Loucy (cell line): Measurements from ENCODE around the gene NADK.

Experiments used
- H2AFZ ChIP-seq: fragments of 200-600 bp; sonication (generic); 2 replicates; pipeline ENCODE4 v1.6.0; 2016; ENCODE audit warnings: antibody characterized with exemption, mild to moderate bottlenecking, low read length, moderate library complexity
- H3F3A ChIP-seq: fragments of 200-600 bp; 2 replicates; pipeline ENCODE4 v1.6.0; 2016; ENCODE audit warnings: antibody characterized with exemption, low read depth, mild to moderate bottlenecking
- H3K27me3 ChIP-seq: fragments of 200-600 bp; sonication (generic); 2 replicates; pipeline ENCODE4 v1.6.1; 2014; ENCODE audit warnings: low read length, mild to moderate bottlenecking; ENCODE audit not compliant: insufficient read depth, poor library complexity, severe bottlenecking
- H3K36me3 ChIP-seq: fragments of 200-600 bp; sonication (generic); 2 replicates; pipeline ENCODE4 v1.6.1; 2016; ENCODE audit warnings: low read length; ENCODE audit not compliant: insufficient read depth
- H3K4me1 ChIP-seq: fragments of 200-600 bp; sonication (generic); 2 replicates; pipeline ENCODE4 v1.5.1; 2014; ENCODE audit warnings: low read length, mild to moderate bottlenecking; ENCODE audit not compliant: insufficient read depth, poor library complexity, severe bottlenecking
- H3K4me2 ChIP-seq: fragments of 200-600 bp; sonication (generic); 2 replicates; pipeline ENCODE4 v1.6.0; 2014; ENCODE audit warnings: antibody characterized with exemption, low read length, low read depth, mild to moderate bottlenecking; ENCODE audit not compliant: poor library complexity, severe bottlenecking
- H3K4me3 ChIP-seq: fragments of 200-600 bp; sonication (generic); 2 replicates; pipeline ENCODE4 v1.5.1; 2014; ENCODE audit warnings: low read length, mild to moderate bottlenecking, mixed read lengths; ENCODE audit not compliant: poor library complexity, severe bottlenecking
- H3K79me2 ChIP-seq: fragments of 200-600 bp; sonication (generic); 2 replicates; pipeline ENCODE4 v1.6.1; 2014; ENCODE audit warnings: low read length; ENCODE audit not compliant: insufficient read depth
- H3K9ac ChIP-seq: fragments of 200-600 bp; sonication (generic); 2 replicates; pipeline ENCODE4 v1.6.0; 2014; ENCODE audit warnings: mild to moderate bottlenecking, low read depth, low read length, moderate library complexity; ENCODE audit not compliant: poor library complexity, severe bottlenecking
- H3K9me2 ChIP-seq: fragments of 200-600 bp; sonication (generic); replicated peaks from 2 replicates; pipeline ENCODE4 v1.6.1; 2016; ENCODE audit warnings: low read depth, low read length, mixed read lengths
- H3K9me3 ChIP-seq: fragments of 200-600 bp; sonication (generic); 2 replicates; pipeline ENCODE4 v1.6.1; 2014; ENCODE audit warnings: mild to moderate bottlenecking, antibody characterized with exemption, low read length, low read depth; ENCODE audit not compliant: insufficient read depth
- H4K20me1 ChIP-seq: fragments of 200-600 bp; sonication (generic); 2 replicates; pipeline ENCODE4 v1.6.0; 2014; ENCODE audit warnings: antibody characterized with exemption, low read length, mild to moderate bottlenecking; ENCODE audit not compliant: insufficient read depth, poor library complexity, severe bottlenecking
- CTCF ChIP-seq: fragments of 200-600 bp; sonication (generic); conservative IDR thresholded peaks from 2 replicates; pipeline ENCODE4 v1.5.1; 2014; ENCODE audit warnings: mild to moderate bottlenecking, antibody characterized with exemption, low read length
- EZH2phosphoT487 ChIP-seq: fragments of 200-600 bp; IDR thresholded peaks from 2 replicates; pipeline ENCODE4 v1.6.1; 2018; ENCODE audit warnings: antibody characterized with exemption, mild to moderate bottlenecking, moderate library complexity, borderline replicate concordance

Gene NADK

GRCh38 chr1:1809489-1809888, 31.2 kb upstream of the NADK start:
- Histone ChIP-seq H2AFZ (no peak overlapping the region), H3K27me3 (no peaks in the 10 kb centered on the region), H3K79me2 (peaks cover 4% of the 10 kb centered on the region; the same call in 1 of the 2 replicates), H4K20me1 (peaks cover 28% of the 10 kb centered on the region), H3K36me3 (peaks cover 78% of the 10 kb centered on the region), H3K9me2 (no peaks in the 10 kb centered on the region), H3K4me2 (no peak overlapping the region), H3K4me3 (no peak overlapping the region), H3K9ac (no peak overlapping the region), H3K9me3 (no peaks in the 10 kb centered on the region), H3K4me1 (no peaks in the 10 kb centered on the region), H3F3A (no peaks in the 10 kb centered on the region; the same call in 1 of the 2 replicates)
- no peak for TF ChIP-seq EZH2phosphoT487
- no peak for TF ChIP-seq CTCF

GRCh38 chr1:1808206-1808605, 29.9 kb upstream of the NADK start:
- TF ChIP-seq CTCF: no peak
- TF ChIP-seq EZH2phosphoT487: no peak
- peaks cover 4% of the 10 kb centered on the region; the same call in 1 of the 2 replicates for H3K79me2 ChIP-seq
- no peaks in the 10 kb centered on the region for H3K9me2 ChIP-seq

GRCh38 chr1:1806890-1807289, 28.6 kb upstream of the NADK start:
- H3K4me3 ChIP-seq: no peak overlapping the region
- H3K4me2 ChIP-seq: no peak overlapping the region
- peaks cover 26% of the 10 kb centered on the region for H4K20me1 ChIP-seq
- H3K4me1 ChIP-seq: no peaks in the 10 kb centered on the region
- H3F3A ChIP-seq: no peaks in the 10 kb centered on the region; the same call in 1 of the 2 replicates
- no peaks in the 10 kb centered on the region for H3K9me2 ChIP-seq
- H2AFZ ChIP-seq: no peak overlapping the region
- peaks cover 78% of the 10 kb centered on the region; the same call in 1 of the 2 replicates for H3K36me3 ChIP-seq
- H3K9ac ChIP-seq: no peak overlapping the region
- peaks cover 7% of the 10 kb centered on the region; the same call in 1 of the 2 replicates for H3K79me2 ChIP-seq
- H3K27me3 ChIP-seq: no peaks in the 10 kb centered on the region
- no peaks in the 10 kb centered on the region for H3K9me3 ChIP-seq
- TF ChIP-seq EZH2phosphoT487: no peak
- TF ChIP-seq CTCF: no peak

More at GRCh38 chr1:1808206-1808605, 29.9 kb upstream of the NADK start:
- Histone ChIP-seq H3K27me3 (no peaks in the 10 kb centered on the region), H3K4me2 (no peak overlapping the region), H2AFZ (no peak overlapping the region), H3K4me3 (no peak overlapping the region), H3K9ac (no peak overlapping the region), H3K9me3 (no peaks in the 10 kb centered on the region), H3K36me3 (peaks cover 77% of the 10 kb centered on the region; the same call in 1 of the 2 replicates), H3F3A (no peaks in the 10 kb centered on the region; the same call in 1 of the 2 replicates), H3K4me1 (no peaks in the 10 kb centered on the region), H4K20me1 (peaks cover 20% of the 10 kb centered on the region)
